HUES48 (cell line): Measurements from ENCODE around the gene ZP4.

Experiments used
- H3K27ac ChIP-seq: one replicate; pipeline ENCODE4 v1.7.0; 2013; ENCODE audit warnings: low read depth, low read length, inconsistent platforms
- H3K27me3 ChIP-seq: 2 replicates; pipeline ENCODE4 v1.6.1; 2013; ENCODE audit warnings: mild to moderate bottlenecking, low read length; ENCODE audit not compliant: control insufficient read depth, insufficient read depth
- H3K36me3 ChIP-seq: 2 replicates; pipeline ENCODE4 v1.6.1; 2013; ENCODE audit warnings: low read length; ENCODE audit not compliant: control insufficient read depth, insufficient read depth
- H3K4me1 ChIP-seq: 2 replicates; pipeline ENCODE4 v1.6.1; 2013; ENCODE audit warnings: mild to moderate bottlenecking, low read length; ENCODE audit not compliant: control insufficient read depth, insufficient read depth
- H3K4me3 ChIP-seq: 2 replicates; pipeline ENCODE4 v1.5.1; 2013; ENCODE audit warnings: mild to moderate bottlenecking, low read depth, low read length
- H3K9ac ChIP-seq: 2 replicates; pipeline ENCODE4 v1.6.1; 2013; ENCODE audit warnings: mild to moderate bottlenecking, low read depth, low read length, moderate library complexity
- H3K9me3 ChIP-seq: 2 replicates; pipeline ENCODE4 v1.6.1; 2013; ENCODE audit warnings: low read length; ENCODE audit not compliant: control insufficient read depth, insufficient read depth

Gene ZP4

DNA sequence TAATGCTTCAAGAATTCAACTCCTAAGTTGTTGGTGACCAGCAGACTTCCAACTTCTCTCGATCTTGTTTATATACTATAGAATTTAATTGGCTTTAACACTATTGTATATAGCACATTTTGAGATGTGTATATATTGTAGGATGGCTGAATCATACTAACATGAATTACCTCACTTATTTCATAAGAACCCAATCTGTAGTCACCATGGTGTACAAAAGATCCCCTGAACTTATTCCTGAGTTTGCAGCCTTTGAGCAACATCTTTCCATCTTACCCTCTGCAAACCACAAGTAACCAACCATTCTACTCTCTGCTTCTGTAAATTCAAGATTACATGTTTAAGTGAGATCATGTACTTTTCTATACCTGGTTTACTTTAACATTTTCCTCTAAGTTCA, 12.3 kb downstream of the ZP4 start:
- no peak overlapping the region for H3K27ac ChIP-seq

DNA sequence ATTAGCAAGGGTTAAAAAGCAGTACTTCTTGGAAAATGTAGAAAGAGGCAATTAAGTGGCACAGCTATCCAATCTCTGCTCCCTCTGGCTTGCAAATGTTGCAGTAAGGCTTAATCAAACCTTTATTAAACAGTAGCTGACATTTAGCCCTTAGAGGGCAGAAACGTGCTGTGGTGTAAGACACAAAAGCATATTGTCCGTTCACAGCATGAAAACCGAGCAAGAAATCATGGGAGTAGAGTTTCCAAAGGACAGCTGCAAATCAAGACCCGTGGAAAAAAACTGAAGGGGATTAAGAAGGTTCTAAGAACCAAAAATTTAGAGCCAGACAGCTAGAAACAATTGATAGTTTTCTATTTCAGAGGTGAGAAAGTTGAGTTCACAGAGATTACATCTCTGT, 13.1 kb downstream of the ZP4 start:
- H3K9me3 ChIP-seq = no peaks in the 10 kb centered on the region
- no peak overlapping the region for H3K4me3 ChIP-seq
- no peaks in the 10 kb centered on the region for H3K27me3 ChIP-seq
- H3K36me3 ChIP-seq = no peaks in the 10 kb centered on the region
- H3K4me1 ChIP-seq = peaks cover 16% of the 10 kb centered on the region
- H3K9ac ChIP-seq = no peak overlapping the region
- no peak overlapping the region for H3K27ac ChIP-seq

More for the DNA sequence above, 12.3 kb downstream of the ZP4 start:
- Histone ChIP-seq H3K9me3 (no peaks in the 10 kb centered on the region), H3K9ac (no peak overlapping the region), H3K27me3 (no peaks in the 10 kb centered on the region), H3K4me1 (peaks cover 12% of the 10 kb centered on the region), H3K36me3 (no peaks in the 10 kb centered on the region), H3K4me3 (no peak overlapping the region)

DNA sequence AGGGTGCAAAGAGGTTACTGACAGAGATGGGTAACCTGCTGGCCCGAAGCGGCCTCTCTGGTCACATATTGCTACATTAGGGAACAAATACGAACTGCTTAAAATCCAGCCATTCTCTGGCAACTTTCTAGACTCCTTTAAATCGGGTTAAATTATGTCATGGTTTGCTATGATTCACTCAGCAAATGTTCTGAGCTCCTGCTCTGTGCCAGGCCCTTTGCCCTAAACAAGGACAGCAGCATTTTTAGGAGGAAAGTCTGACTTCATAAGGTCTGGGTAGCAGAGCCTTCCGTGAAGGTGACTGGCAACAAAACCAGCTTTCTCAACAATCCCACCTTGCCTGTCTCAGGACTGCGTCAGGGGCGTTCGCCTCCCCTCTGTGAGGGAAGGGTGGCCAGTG, 15.4 kb downstream of the ZP4 start:
- H3K4me1 ChIP-seq = peaks cover 16% of the 10 kb centered on the region
- no peaks in the 10 kb centered on the region for H3K36me3 ChIP-seq
- no peaks in the 10 kb centered on the region for H3K27me3 ChIP-seq
- no peak overlapping the region for H3K27ac ChIP-seq
- H3K4me3 ChIP-seq = no peak overlapping the region
- no peak overlapping the region for H3K9ac ChIP-seq
- H3K9me3 ChIP-seq = no peaks in the 10 kb centered on the region

DNA sequence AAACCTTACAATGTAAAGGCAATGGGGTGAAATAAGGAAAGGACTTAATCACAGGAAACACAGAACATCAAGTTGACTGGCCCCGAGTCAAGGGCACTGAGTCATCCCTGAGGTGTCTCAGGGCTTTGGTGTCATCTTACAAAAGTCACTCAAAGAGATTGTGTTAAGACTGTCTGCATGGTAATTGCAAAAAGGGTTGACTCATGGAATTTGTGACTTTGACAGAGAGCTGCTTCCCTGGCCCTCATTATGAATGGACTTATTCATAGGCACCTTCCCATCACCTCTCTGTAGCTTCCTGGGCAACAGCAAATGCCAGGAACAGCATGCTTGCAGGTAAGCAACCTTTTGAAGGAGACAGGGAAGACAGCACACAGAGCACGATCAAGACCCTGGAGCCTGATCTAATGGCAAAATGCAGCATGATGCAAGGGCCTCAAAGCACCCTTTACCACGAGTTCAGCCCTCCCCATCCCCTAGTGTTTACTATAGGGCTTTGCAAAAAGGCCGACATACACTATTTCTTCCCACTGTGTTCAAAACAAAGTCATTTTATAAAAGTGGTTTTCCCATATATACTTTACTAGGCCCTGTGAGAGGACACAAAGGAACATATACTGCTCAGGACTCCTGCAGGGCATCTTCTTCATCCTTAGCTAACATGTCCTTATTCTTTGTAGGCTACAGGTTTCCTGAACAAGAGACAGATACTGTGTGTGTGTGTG, 17.1 kb downstream of the ZP4 start:
- Histone ChIP-seq H3K9ac (no peak overlapping the region), H3K9me3 (no peaks in the 10 kb centered on the region), H3K27me3 (no peaks in the 10 kb centered on the region), H3K4me1 (peaks cover 16% of the 10 kb centered on the region), H3K4me3 (no peak overlapping the region), H3K36me3 (no peaks in the 10 kb centered on the region), H3K27ac (peak overlapping the region; percentile 75)

DNA sequence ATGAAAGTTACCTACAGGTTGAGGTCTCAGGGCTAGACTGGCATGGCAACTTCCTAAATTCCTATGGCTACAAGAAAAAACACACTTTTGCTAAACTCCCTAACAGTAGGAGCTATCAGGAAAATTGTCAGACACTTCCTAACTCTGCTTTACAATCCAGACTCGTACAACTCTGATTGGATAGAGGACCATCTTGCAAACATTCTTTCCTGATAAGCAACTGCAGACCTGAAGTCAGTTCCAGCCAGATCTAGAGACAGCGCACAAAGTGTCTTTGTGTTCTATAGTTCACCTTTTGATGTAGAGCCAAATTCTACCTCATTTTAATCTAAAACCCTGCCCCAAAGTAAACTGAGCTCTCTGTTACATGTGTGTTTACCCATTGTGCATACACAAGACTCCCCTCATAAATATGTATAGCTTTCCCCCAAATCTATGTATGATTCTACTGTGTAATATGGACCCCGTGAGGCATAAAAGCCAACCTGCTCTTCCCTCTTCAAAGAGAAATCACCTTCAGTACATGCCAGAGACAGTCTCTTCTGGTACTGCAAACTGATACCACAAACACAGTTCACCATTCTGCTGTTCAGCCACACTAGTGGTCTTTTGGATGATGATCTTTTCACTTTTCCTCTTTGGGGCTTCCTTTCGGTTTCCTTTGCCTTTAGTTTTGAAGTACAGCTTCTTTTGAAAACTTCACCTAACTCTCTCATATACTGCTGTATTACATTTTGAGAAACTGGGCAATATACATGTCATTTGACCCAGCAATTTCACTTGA, 21.7 kb downstream of the ZP4 start:
- Histone ChIP-seq H3K27ac (no peak overlapping the region), H3K27me3 (peaks cover 9% of the 10 kb centered on the region), H3K36me3 (no peaks in the 10 kb centered on the region), H3K4me3 (no peak overlapping the region), H3K4me1 (peaks cover 24% of the 10 kb centered on the region), H3K9me3 (no peaks in the 10 kb centered on the region), H3K9ac (no peak overlapping the region)

- Histone ChIP-seq H3K4me1 (peaks cover 13% of the 10 kb centered on the region), H3K27ac (peak overlapping the region; percentile 50), H3K36me3 (no peaks in the 10 kb centered on the region), H3K4me3 (no peak overlapping the region), H3K9me3 (no peaks in the 10 kb centered on the region), H3K9ac (no peak overlapping the region), H3K27me3 (peaks cover 9% of the 10 kb centered on the region)
Measured at GRCh38 chr1:237867380-237867888, 23.3 kb downstream of the ZP4 start.

GRCh38 chr1:237864338-237865244, 26.1 kb downstream of the ZP4 start:
- Histone ChIP-seq H3K4me3 (no peak overlapping the region), H3K4me1 (peaks cover 13% of the 10 kb centered on the region), H3K9ac (no peak overlapping the region), H3K27me3 (peaks cover 9% of the 10 kb centered on the region), H3K9me3 (no peaks in the 10 kb centered on the region), H3K27ac (no peak overlapping the region), H3K36me3 (no peaks in the 10 kb centered on the region)

GRCh38 chr1:237863234-237863633, 27.5 kb downstream of the ZP4 start:
- Histone ChIP-seq H3K9me3 (no peaks in the 10 kb centered on the region), H3K27me3 (peaks cover 9% of the 10 kb centered on the region), H3K27ac (no peak overlapping the region), H3K4me3 (no peak overlapping the region), H3K4me1 (peaks cover 22% of the 10 kb centered on the region), H3K9ac (no peak overlapping the region), H3K36me3 (no peaks in the 10 kb centered on the region)

DNA sequence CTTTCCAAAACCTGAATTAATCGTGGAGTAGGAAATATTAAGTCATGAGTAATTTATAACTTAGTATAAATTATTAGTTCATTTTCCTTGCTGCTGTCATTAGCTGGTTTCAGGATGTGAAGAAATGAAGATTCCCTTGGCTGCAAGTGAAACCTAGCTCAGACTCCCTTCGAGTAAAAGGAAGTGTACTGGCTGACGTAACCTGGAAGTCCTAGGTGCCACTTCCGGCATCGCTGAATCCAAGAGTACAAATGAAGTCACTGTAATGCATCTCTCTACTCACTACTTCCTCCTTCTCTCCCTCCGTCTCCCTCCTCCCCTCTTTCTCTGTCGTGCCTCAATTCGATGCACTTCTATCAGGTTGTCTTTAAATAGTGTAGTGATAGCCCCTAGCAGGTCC, 28.8 kb downstream of the ZP4 start:
- H3K27me3 ChIP-seq = peaks cover 9% of the 10 kb centered on the region
- H3K9ac ChIP-seq = no peak overlapping the region
- no peaks in the 10 kb centered on the region for H3K9me3 ChIP-seq
- H3K4me3 ChIP-seq = no peak overlapping the region
- H3K27ac ChIP-seq = no peak overlapping the region
- H3K36me3 ChIP-seq = no peaks in the 10 kb centered on the region
- H3K4me1 ChIP-seq = peaks cover 16% of the 10 kb centered on the region

GRCh38 chr1:237858992-237859391, 31.7 kb downstream of the ZP4 start:
- Histone ChIP-seq H3K36me3 (no peaks in the 10 kb centered on the region), H3K27ac (no peak overlapping the region), H3K4me3 (no peak overlapping the region; the same call in 1 of the 2 replicates), H3K9ac (no peak overlapping the region), H3K9me3 (peaks cover 4% of the 10 kb centered on the region; the same call in 1 of the 2 replicates), H3K4me1 (peaks cover 18% of the 10 kb centered on the region), H3K27me3 (no peaks in the 10 kb centered on the region)
